Measurements from ENCODE around the gene FAM111B. TPM values are rescaled to one million over a fixed set of nuclear protein-coding genes. Genes with fewer than 3 reads are reported as not detected.
"Not testable (repeated sequence)": the region's sequence is repeated elsewhere in the genome, so short reads cannot be mapped to it uniquely, and the experiment has no call there.

FAM111B gene
- total RNA-seq, 1 experiment from 2014 or later, result 49.3 TPM

DNA sequence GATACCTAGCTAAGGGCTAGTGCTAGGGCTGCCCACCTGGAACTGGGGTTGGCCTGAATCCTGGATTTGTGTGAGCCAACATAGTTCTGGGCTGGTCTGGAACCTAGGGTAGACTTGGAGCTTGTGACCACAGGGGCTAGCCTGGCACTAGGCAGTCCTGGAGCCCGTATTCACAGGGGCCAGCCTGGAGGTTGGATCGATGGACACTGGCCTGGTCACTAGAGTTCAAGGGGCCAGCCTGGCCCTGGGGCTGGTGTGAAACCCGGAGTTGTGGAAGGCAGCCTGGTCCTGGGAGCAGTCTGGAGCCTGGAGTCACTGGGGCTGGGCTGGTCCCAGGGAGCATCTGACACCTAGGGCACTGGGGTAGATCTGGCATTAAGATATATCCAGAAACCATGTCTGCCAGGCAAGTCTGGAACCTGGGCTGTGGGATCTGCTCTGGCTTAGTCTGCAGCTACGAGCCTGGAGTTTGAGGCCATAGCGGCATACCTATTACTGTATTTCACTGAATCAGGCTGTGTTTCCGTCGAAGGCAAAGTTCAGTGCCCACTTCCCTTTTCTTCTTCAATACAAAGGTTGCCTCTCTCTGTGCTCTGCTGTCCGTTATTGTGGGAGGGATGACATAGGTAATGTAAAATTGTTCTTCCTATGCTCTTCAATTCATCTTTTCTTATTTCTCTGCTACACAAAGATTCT is 30.0 kb upstream of the FAM111B start:
- Mint-ChIP-seq H3K27ac (ENCODE audit: unreplicated experiment) (no peak overlapping the region), H3K9me3 (ENCODE audit: unreplicated experiment) (no peaks in the 10 kb centered on the region), H3K36me3 (ENCODE audit: insufficient read depth, unreplicated experiment) (no peaks in the 10 kb centered on the region), H3K4me1 (ENCODE audit: low read depth, unreplicated experiment) (no peaks in the 10 kb centered on the region), H3K27me3 (ENCODE audit: insufficient read depth, unreplicated experiment) (peaks cover 6% of the 10 kb centered on the region), H3K4me3 (ENCODE audit: unreplicated experiment) (no peak overlapping the region)
- no peak for DNase-seq
- intact Hi-C loops (cut with micrococcal nuclease; ENCODE audit: unreplicated experiment), result loop anchor here (1.0 kb wide), 1 partner anchor 15 kb away; no protein-coding TSS in a partner anchor
- TF ChIP-seq, protein P1, sequence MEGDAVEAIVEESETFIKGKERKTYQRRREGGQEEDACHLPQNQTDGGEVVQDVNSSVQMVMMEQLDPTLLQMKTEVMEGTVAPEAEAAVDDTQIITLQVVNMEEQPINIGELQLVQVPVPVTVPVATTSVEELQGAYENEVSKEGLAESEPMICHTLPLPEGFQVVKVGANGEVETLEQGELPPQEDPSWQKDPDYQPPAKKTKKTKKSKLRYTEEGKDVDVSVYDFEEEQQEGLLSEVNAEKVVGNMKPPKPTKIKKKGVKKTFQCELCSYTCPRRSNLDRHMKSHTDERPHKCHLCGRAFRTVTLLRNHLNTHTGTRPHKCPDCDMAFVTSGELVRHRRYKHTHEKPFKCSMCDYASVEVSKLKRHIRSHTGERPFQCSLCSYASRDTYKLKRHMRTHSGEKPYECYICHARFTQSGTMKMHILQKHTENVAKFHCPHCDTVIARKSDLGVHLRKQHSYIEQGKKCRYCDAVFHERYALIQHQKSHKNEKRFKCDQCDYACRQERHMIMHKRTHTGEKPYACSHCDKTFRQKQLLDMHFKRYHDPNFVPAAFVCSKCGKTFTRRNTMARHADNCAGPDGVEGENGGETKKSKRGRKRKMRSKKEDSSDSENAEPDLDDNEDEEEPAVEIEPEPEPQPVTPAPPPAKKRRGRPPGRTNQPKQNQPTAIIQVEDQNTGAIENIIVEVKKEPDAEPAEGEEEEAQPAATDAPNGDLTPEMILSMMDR (IDR thresholded peaks at IDR 0.05; ENCODE audit: insufficient read depth in 1 of 2, low read depth in 1 of 2, low read length in 1 of 2, severe bottlenecking in 1 of 2, unreplicated experiment in 1 of 2), result no peak
- Histone ChIP-seq H3K27me3 (replicated peaks; ENCODE audit: control insufficient read depth, insufficient read depth, low read length) (no peaks in the 10 kb centered on the region), H3K9me3 (no peaks in the 10 kb centered on the region), H3K4me1 (no peaks in the 10 kb centered on the region), H3K36me3 (ENCODE audit: control insufficient read depth, insufficient read depth, low read length) (no peaks in the 10 kb centered on the region), H3K4me3 (ENCODE audit: low read depth, low read length) (no peak overlapping the region)
- ChIA-PET POLR2A (no interaction called here), CTCF (no interaction called here)
- BruUV-seq (replicated peaks), result no TSS peak

DNA sequence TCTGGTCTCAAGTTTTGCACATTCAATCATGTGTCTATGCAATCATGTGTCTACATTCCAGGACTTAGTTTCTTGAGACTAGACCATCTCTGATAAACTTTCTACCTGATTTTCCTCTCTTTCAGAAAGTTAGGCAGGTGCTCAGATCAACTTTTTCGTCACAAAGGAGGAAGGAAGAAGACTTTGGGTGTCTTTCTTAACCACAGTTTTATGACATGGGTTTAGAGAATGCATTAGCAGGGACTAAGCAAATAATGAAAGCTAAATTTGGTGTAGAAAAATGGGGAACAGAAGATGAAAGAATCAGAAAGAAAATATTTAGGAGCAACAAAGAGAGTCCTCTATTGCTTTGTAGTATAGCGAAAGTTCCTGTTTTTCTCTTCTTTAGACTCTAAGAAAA is 28.6 kb upstream of the FAM111B start:
- H3K4me3 Mint-ChIP-seq (ENCODE audit: unreplicated experiment), result no peak overlapping the region
- peaks cover 11% of the 10 kb centered on the region for H3K27me3 Mint-ChIP-seq (ENCODE audit: insufficient read depth, unreplicated experiment)
- POLR2A ChIA-PET, result no interaction called here
- CTCF ChIA-PET, result no interaction called here
- TF ChIP-seq, protein P1 (IDR thresholded peaks at IDR 0.05; ENCODE audit: insufficient read depth in 1 of 2, low read depth in 1 of 2, low read length in 1 of 2, severe bottlenecking in 1 of 2, unreplicated experiment in 1 of 2), result no peak
- intact Hi-C loops (cut with micrococcal nuclease; ENCODE audit: unreplicated experiment), result no loop called here
- H3K4me1 Mint-ChIP-seq (ENCODE audit: low read depth, unreplicated experiment), result no peaks in the 10 kb centered on the region
- no peaks in the 10 kb centered on the region for H3K4me1 ChIP-seq
- no peak overlapping the region for H3K27ac Mint-ChIP-seq (ENCODE audit: unreplicated experiment)
- H3K4me3 ChIP-seq (ENCODE audit: low read depth, low read length), result no peak overlapping the region
- BruUV-seq (replicated peaks), result no TSS peak
- no peaks in the 10 kb centered on the region for H3K9me3 Mint-ChIP-seq (ENCODE audit: unreplicated experiment)
- no peaks in the 10 kb centered on the region for H3K9me3 ChIP-seq
- no peaks in the 10 kb centered on the region for H3K27me3 ChIP-seq (replicated peaks; ENCODE audit: control insufficient read depth, insufficient read depth, low read length)
- H3K36me3 ChIP-seq (ENCODE audit: control insufficient read depth, insufficient read depth, low read length), result no peaks in the 10 kb centered on the region
- no peak for DNase-seq
- no peaks in the 10 kb centered on the region for H3K36me3 Mint-ChIP-seq (ENCODE audit: insufficient read depth, unreplicated experiment)

DNA sequence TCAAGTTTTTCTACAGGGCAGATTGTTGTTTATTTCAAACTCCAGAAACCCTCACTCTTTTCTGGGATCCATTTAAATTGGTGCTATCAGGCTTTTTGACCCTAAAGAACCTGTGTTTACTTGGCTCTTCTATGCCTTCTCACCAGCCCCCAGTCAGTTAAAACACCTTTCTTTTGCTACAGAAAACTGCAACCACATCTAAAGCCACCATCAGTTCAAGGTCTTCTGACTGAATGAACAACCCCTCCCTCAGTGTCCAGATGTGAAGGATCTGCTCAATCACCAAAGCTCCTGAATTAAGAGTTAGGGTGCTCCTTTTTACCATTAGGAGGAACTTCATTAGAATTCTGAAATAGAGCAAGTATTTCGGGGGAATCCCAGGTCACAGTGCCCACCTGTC is 28.0 kb upstream of the FAM111B start:
- no peaks in the 10 kb centered on the region for H3K27me3 ChIP-seq (replicated peaks; ENCODE audit: control insufficient read depth, insufficient read depth, low read length)
- intact Hi-C loops (cut with micrococcal nuclease; ENCODE audit: unreplicated experiment), result no loop called here

DNA sequence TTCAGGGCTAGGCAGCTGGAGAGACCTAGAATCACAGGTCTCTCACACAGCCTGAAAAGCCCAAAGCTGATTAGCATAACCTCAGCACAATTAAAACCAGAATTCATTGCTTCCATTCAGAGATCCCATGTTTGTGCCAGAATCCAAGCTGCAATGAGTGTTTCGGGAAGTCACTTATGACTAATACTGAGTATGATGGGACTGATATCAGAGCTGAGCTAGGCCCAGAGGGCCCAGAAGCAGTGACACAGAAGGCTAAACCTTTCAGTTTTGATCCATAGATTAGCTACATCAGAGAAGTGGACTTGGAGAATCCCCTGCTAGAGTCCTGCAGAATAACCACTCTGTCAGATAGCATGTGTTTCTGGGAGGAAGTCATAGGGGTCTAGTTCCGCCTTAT is 26.6 kb upstream of the FAM111B start:
- BruUV-seq (replicated peaks); CTCF ChIA-PET: not testable (repeated sequence)

More for the DNA sequence above, 28.0 kb upstream of the FAM111B start:
- Histone ChIP-seq H3K4me1 (no peaks in the 10 kb centered on the region), H3K4me3 (ENCODE audit: low read depth, low read length) (no peak overlapping the region), H3K9me3 (no peaks in the 10 kb centered on the region), H3K36me3 (ENCODE audit: control insufficient read depth, insufficient read depth, low read length) (no peaks in the 10 kb centered on the region)
- no peaks in the 10 kb centered on the region for H3K9me3 Mint-ChIP-seq (ENCODE audit: unreplicated experiment)
- TF ChIP-seq, protein P1 (IDR thresholded peaks at IDR 0.05; ENCODE audit: insufficient read depth in 1 of 2, low read depth in 1 of 2, low read length in 1 of 2, severe bottlenecking in 1 of 2, unreplicated experiment in 1 of 2), result no peak
- H3K36me3 Mint-ChIP-seq (ENCODE audit: insufficient read depth, unreplicated experiment), result no peaks in the 10 kb centered on the region
- DNase-seq, result no peak
- no TSS peak for BruUV-seq (replicated peaks)
- ChIA-PET CTCF (no interaction called here), POLR2A (no interaction called here)
- no peaks in the 10 kb centered on the region for H3K4me1 Mint-ChIP-seq (ENCODE audit: low read depth, unreplicated experiment)
- H3K27me3 Mint-ChIP-seq (ENCODE audit: insufficient read depth, unreplicated experiment), result peaks cover 16% of the 10 kb centered on the region
- no peak overlapping the region for H3K4me3 Mint-ChIP-seq (ENCODE audit: unreplicated experiment)
- H3K27ac Mint-ChIP-seq (ENCODE audit: unreplicated experiment), result no peak overlapping the region

DNA sequence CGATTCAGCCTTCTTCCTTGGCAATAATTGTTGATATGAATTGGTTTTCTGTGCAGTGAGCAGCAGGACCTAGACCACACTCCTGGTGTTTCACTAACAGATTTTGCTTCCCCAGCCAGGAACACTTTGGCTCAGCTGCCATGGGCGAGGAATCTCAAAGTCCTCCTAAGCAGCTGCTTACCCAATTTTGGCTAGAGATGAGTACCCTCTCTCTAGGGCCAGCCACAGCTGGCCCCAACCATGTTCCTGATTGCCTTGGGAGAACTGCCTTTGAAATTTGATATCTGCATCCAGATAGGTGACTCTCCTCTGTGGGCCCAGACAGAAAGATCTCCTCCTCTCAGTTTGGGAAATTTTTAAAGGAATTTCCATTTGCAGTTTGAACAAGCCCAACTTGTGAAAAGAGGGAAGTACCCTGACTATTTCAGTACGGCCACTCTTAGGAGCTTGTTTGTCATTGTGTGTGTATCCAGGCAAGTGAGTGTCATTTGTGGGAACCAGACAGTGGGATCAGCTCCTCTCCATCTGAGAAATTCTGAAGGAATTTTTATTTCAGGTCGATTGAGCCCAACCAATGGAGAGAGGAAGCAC is 25.5 kb upstream of the FAM111B start:
- POLR2A ChIA-PET; H3K4me3 ChIP-seq (ENCODE audit: low read depth, low read length); CTCF ChIA-PET; H3K4me3 Mint-ChIP-seq (ENCODE audit: unreplicated experiment); H3K36me3 Mint-ChIP-seq (ENCODE audit: insufficient read depth, unreplicated experiment); H3K4me1 ChIP-seq; H3K4me1 Mint-ChIP-seq (ENCODE audit: low read depth, unreplicated experiment); H3K27ac Mint-ChIP-seq (ENCODE audit: unreplicated experiment); H3K9me3 ChIP-seq; H3K9me3 Mint-ChIP-seq (ENCODE audit: unreplicated experiment); intact Hi-C loops (cut with micrococcal nuclease; ENCODE audit: unreplicated experiment); BruUV-seq (replicated peaks); DNase-seq; H3K36me3 ChIP-seq (ENCODE audit: control insufficient read depth, insufficient read depth, low read length); H3K27me3 ChIP-seq (replicated peaks; ENCODE audit: control insufficient read depth, insufficient read depth, low read length): not testable (repeated sequence)
- peaks cover 13% of the 10 kb centered on the region for H3K27me3 Mint-ChIP-seq (ENCODE audit: insufficient read depth, unreplicated experiment)

More for the DNA sequence above, 26.6 kb upstream of the FAM111B start:
- H3K9me3 Mint-ChIP-seq (ENCODE audit: unreplicated experiment); H3K36me3 Mint-ChIP-seq (ENCODE audit: insufficient read depth, unreplicated experiment); H3K4me3 Mint-ChIP-seq (ENCODE audit: unreplicated experiment); H3K4me3 ChIP-seq (ENCODE audit: low read depth, low read length); H3K27ac Mint-ChIP-seq (ENCODE audit: unreplicated experiment); H3K27me3 ChIP-seq (replicated peaks; ENCODE audit: control insufficient read depth, insufficient read depth, low read length); intact Hi-C loops (cut with micrococcal nuclease; ENCODE audit: unreplicated experiment); H3K4me1 ChIP-seq; H3K9me3 ChIP-seq; DNase-seq; H3K4me1 Mint-ChIP-seq (ENCODE audit: low read depth, unreplicated experiment); H3K36me3 ChIP-seq (ENCODE audit: control insufficient read depth, insufficient read depth, low read length); POLR2A ChIA-PET: not testable (repeated sequence)
- peaks cover 13% of the 10 kb centered on the region for H3K27me3 Mint-ChIP-seq (ENCODE audit: insufficient read depth, unreplicated experiment)

Measured in Caco-2 (cell line).